Stimulated activated CD4-positive, alpha-beta T cell treated with anti-CD3 and anti-CD28 coated beads, Interleukin-4, amount 100 ng/mL, for 24 hours (primary cell): ENCODE results near the gene CASQ2.

Experiments
- DNase-seq: peaks from one replicate; pipeline ENCODE4 v3.0.0-alpha.2; 2020

Gene CASQ2

GRCh38 chr1:115687744-115688143, 80.8 kb downstream of the CASQ2 start:
- no peak for DNase-seq

- no peak for DNase-seq
Observed at GRCh38 chr1:115685029-115685705, 83.3 kb downstream of the CASQ2 start.

DNA sequence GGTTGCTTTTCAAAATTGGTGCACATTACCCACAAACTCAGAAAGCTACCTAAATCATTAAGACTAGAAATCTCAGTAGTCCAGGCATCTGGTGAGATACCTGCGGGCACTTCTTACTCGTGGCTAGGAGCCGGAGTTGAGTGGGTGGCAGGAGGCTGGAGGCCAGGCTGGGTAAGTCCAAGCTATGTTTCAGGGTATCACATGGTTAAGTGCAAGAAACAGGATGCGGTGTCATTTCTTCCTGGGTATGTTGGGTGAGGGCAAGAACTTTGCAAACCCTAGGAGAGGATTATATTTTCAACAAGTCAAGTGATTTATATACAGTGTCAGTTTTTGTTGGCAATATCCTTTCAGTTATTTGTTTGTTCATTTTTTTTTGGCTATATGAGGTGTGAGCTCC, 85.7 kb downstream of the CASQ2 start:
- no peak for DNase-seq

- no peak for DNase-seq
Observed at GRCh38 chr1:115680730-115681111, 87.8 kb downstream of the CASQ2 start.

DNA sequence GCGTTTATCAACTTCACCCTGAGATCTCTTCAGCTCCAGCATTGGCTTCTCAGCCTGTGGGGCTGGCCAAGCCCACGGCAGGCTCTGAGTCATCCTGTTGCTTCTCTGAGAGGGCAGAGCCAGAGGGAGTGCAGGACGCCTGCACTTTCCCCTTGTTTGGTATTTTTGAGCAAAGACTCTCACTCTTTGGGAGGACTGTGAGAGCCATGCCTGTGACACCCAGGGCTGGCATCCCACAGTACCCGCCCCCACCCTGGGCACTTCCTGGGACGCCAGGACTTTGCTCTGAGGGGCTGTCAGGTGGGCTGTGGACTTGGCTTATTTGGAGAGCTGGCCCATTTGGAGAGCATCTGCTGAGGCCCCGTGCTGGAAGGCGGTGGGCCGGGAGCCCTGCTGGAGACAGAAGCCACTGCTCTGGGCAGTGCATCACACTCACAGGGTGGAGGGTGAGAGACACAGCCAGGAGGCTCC, 89.3 kb downstream of the CASQ2 start:
- no peak for DNase-seq

DNA sequence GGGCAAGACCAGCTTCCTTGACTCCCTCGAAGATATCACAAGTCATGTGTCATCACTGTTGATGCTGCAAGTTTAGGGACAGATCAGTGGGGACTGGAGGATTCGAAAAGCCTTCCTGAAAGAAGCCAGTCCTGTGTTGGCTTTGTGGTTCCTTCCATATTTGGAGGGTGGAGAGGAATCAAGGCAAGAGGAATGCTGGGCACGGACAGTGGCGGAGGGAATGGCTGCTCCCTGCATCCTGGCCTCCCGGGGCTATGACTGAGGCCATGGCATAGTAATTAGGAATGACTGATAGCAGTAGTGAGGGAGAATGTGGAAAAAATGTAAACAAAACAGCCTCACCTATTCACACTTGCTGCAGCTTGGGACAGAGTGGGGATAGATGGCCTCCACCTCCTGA, 90.4 kb downstream of the CASQ2 start:
- DNase-seq, result no peak

DNA sequence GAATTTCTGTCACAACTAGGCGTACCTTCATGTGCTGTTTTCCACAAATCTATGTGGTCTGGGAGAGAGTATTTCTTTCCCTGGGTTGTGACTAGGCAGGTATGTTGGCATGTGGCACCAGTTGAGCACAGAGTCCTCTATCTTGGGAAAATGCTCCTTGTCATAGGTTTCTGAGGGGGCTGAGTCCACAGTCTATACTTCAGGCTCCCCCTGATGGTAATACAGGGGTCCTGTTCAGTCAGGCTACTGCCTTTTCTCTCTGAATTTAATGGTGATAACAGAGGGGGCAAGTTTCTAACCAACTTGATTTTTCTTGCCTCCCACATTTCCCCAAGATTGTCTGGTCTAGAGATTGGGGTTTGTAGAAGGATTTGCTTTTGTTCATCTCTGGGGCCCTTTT, 90.9 kb downstream of the CASQ2 start:
- no peak for DNase-seq

- no peak for DNase-seq
Observed at GRCh38 chr1:115677182-115677555, 91.3 kb downstream of the CASQ2 start.

DNA sequence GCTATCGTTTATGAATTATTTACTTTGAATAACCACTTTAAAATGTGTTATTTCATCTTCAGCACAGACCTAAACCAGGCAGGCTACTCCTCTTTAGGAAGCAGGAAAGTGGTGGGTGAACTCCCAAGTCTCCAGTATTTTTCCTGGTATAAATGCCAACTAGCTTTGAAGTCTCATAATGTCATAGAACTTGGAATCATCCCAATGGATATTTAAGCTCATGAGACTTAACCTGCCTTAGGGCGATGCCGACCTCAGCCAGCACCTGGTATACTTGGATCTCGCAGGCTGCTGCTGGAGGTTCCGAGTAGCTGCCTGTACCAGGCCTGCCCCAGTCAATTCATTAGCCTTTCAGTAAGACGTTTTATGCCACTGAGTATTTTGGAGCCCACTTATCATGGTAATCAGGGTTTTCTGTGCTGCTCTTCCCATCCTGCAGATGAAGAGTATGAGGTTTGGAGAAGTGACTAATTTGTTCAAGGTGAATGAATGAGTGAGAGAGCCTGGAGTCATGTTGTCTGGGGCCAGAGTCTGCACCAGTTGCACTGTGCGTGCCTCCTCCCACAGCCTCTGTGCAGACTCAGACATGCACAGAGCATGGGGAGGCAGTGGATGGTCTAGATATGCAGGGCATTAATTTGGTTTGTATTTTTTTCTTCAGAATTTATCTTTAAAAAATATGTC, 91.9 kb downstream of the CASQ2 start:
- DNase-seq, result no peak

DNA sequence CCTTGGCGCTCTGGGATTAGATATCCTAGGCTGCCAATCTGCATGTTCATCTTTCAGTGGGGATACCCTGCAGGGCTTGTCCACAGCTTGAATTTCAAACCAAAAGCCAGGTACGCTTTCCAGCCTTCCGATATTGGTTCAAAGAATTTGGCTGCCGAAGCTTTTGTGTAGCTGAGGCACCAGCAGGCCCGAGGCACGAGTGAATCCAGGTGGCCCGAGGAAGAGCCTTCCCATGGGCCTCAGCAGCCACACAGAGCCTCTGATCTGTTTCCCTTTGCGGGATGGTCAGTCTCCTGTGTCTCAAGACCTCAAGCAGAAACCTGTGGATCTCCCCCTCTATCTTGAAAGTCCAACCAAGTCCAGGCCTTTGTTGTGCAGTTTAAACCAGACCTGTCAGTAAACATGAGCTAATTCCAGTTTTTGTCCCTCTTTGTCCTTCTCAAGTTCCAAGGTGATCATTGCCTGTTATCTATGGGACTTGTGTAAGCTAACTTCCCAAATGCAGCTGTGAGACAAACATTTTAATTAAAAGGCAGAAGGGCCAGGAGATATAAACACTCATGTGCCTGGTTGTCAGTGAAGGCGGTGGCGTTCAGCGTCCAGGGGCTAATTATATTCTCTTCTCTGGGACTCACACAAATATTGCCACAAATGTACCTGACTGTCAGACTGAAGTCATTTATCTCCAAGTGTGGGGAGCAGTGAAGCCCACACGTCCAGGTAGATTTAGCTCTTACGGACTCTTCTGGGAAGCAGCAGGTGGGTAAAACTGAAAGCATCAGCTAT, 96.1 kb downstream of the CASQ2 start:
- DNase-seq, result no peak

DNA sequence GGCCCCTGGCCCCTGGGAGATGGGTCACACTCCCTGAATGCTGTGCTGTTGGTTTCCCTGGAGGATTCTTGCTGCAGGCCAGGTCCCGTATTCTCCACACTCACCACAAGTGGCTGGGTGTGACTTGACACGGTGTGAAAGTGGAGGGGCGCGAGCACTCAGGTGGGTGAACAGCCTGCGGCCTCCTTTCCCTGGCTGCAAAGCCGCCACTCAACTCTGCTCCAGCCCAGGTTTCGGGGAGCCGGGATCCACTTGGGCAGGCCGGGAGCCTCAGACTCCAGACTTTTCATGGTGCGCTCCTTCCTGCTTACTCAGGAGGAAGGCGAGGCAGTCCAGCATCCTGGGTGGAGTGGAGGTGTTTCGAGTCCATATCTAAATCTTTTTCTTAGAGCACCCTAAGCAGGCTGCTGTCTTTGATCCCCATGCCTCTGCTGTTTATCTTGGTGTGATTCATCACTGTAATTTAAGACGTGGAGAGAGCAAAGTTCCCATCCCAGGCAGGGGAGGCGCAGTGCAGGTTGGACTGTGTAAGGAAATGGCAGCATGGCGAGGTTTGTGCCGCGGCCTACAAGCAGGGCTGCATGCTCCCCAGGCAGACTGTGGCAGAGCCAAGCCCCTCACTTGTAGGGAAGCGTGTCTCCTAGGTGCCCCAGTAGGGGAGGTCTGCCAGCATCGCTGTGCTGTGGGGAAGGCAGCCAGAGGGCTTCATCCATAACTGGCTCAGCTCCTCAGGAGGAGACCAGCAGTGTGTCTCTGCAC, 97.2 kb downstream of the CASQ2 start:
- no peak for DNase-seq

- no peak for DNase-seq
Observed at GRCh38 chr1:115670476-115671175, 97.9 kb downstream of the CASQ2 start.

- no peak for DNase-seq
Observed at GRCh38 chr1:115669886-115670285, 98.6 kb downstream of the CASQ2 start.

- no peak for DNase-seq
Observed at GRCh38 chr1:115669002-115669673, 99.4 kb downstream of the CASQ2 start.

GRCh38 chr1:115668579-115668978, 99.9 kb downstream of the CASQ2 start:
- no peak for DNase-seq

GRCh38 chr1:115666702-115667101, 101.8 kb downstream of the CASQ2 start:
- no peak for DNase-seq

GRCh38 chr1:115666206-115666605, 102.3 kb downstream of the CASQ2 start:
- DNase-seq, result no peak

- DNase-seq, result no peak
Observed at GRCh38 chr1:115665319-115666096, 103.0 kb downstream of the CASQ2 start.

- no peak for DNase-seq
Observed at GRCh38 chr1:115661157-115661556, 107.4 kb downstream of the CASQ2 start.

GRCh38 chr1:115660151-115660550, 108.4 kb downstream of the CASQ2 start:
- no peak for DNase-seq

DNA sequence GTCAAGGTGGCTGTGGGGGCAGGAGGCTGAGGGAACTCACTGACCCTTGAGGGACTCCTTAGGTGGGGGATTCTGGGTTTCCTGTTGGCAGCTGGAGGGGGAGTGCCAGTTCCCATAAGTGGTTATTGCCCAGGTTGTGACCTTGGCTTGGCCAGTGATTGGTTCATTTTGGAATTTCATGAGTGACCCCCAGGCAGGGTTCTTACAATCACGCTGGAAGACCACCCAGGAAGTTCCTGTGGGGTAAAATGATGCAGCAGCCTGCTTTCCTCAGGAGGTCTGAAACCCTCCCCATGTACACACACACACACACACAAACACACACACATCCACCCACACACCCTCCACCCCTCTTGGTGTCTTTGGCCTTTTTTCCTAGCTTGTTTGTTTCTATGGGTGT, 109.9 kb downstream of the CASQ2 start:
- DNase-seq, result no peak
